Measurements from ENCODE around the gene MMP20. TPM values are rescaled to one million over a fixed set of nuclear protein-coding genes. Genes with fewer than 3 reads are reported as not detected.
A peak's percentile ranks its signal among the peaks of the same experiment; 100 is the strongest.

MMP20 gene
- total RNA-seq, 1 experiment from 2014 or later = not detected

- no peak overlapping the region for H3K23ac ChIP-seq (ENCODE audit: insufficient read length, low read depth, low read length)
- Mint-ChIP-seq H3K4me3 (no peak overlapping the region), H3K36me3 (ENCODE audit: insufficient read depth in 1 of 3, low read depth in 3 of 3) (no peaks in the 10 kb centered on the region; a peak in 1 of 7 replicates), H3K27me3 (ENCODE audit: low read depth) (no peaks in the 10 kb centered on the region), H3K4me1 (peaks cover 8 to 11% of the 10 kb centered on the region in 2 experiments), H3K9me3 (peaks cover 0 to 3% of the 10 kb centered on the region in 2 experiments; a peak in 1 of 5 replicates), H3K27ac (peak overlapping the region in 1 of 3 experiments; percentile 38; a peak in 1 of 7 replicates)
- H3K79me2 ChIP-seq (ENCODE audit: insufficient read depth, low read length) = no peaks in the 10 kb centered on the region
- no peaks in the 10 kb centered on the region for H3K27me3 ChIP-seq (ENCODE audit: insufficient read depth, low read length)
- no peak overlapping the region for H2BK5ac ChIP-seq (ENCODE audit: insufficient read length, low read length)
- no peak for DNase-seq
- no peak overlapping the region for H3K27ac ChIP-seq (ENCODE audit: insufficient read length, low read depth, low read length)
- no peak overlapping the region for H3K4ac ChIP-seq (ENCODE audit: low read depth, low read length)
- H3K79me1 ChIP-seq (ENCODE audit: insufficient read depth, low read depth, low read length, poor library complexity, severe bottlenecking) = no peaks in the 10 kb centered on the region
- no peak overlapping the region for H4K91ac ChIP-seq (ENCODE audit: insufficient read length, low read depth, low read length)
- no peak overlapping the region for H3K4me2 ChIP-seq (ENCODE audit: insufficient read depth, insufficient read length, low read length)
- no peak overlapping the region for H3K18ac ChIP-seq (ENCODE audit: insufficient read length, low read depth, low read length)
- no peak overlapping the region for H2BK120ac ChIP-seq (ENCODE audit: low read depth, low read length, poor library complexity, severe bottlenecking)
- no peaks in the 10 kb centered on the region for H3K4me1 ChIP-seq (ENCODE audit: insufficient read depth, low read length)
- H2AFZ ChIP-seq (ENCODE audit: low read length) = no peak overlapping the region
- H3T11ph ChIP-seq (ENCODE audit: low read length) = no peak overlapping the region
- H2AK5ac ChIP-seq (ENCODE audit: insufficient read length, low read length) = no peak overlapping the region
- no peaks in the 10 kb centered on the region for H3K9me3 ChIP-seq (ENCODE audit: control insufficient read depth, low read depth, low read length)
- H3K14ac ChIP-seq (ENCODE audit: insufficient read depth, low read length) = no peak overlapping the region
- H2BK15ac ChIP-seq (ENCODE audit: low read depth, low read length) = no peak overlapping the region
- H2BK20ac ChIP-seq (ENCODE audit: low read depth, low read length, poor library complexity, severe bottlenecking) = no peak overlapping the region
- H3K23me2 ChIP-seq (ENCODE audit: insufficient read length, low read depth, low read length, poor library complexity, severe bottlenecking) = peaks cover 2% of the 10 kb centered on the region
- TF ChIP-seq, protein P1, sequence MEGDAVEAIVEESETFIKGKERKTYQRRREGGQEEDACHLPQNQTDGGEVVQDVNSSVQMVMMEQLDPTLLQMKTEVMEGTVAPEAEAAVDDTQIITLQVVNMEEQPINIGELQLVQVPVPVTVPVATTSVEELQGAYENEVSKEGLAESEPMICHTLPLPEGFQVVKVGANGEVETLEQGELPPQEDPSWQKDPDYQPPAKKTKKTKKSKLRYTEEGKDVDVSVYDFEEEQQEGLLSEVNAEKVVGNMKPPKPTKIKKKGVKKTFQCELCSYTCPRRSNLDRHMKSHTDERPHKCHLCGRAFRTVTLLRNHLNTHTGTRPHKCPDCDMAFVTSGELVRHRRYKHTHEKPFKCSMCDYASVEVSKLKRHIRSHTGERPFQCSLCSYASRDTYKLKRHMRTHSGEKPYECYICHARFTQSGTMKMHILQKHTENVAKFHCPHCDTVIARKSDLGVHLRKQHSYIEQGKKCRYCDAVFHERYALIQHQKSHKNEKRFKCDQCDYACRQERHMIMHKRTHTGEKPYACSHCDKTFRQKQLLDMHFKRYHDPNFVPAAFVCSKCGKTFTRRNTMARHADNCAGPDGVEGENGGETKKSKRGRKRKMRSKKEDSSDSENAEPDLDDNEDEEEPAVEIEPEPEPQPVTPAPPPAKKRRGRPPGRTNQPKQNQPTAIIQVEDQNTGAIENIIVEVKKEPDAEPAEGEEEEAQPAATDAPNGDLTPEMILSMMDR (conservative IDR thresholded peaks at IDR 0.05) = no peak
- no peak overlapping the region for H2BK12ac ChIP-seq (ENCODE audit: insufficient read length, low read depth, low read length)
- no peak overlapping the region for H4K5ac ChIP-seq (ENCODE audit: insufficient read length, low read depth, low read length)
- WGBS (ENCODE audit: extremely low coverage, insufficient read length, low lambda C conversion rate) = no CpG with 5 or more reads among the region's 6 CpGs
- no peak overlapping the region for H3K56ac ChIP-seq (ENCODE audit: insufficient read length, low read depth, low read length)
- H4K20me1 ChIP-seq (ENCODE audit: control insufficient read depth, insufficient read depth, insufficient read length) = no peaks in the 10 kb centered on the region
- no peak overlapping the region for H3K9ac ChIP-seq (ENCODE audit: extremely low read depth, insufficient read length, low read length)
- H4K8ac ChIP-seq (replicated peaks; ENCODE audit: insufficient read length, low read depth, low read length) = no peak overlapping the region
These were observed 28.6 kb downstream of the MMP20 start for GRCh38 chr11:102596578-102596977.

Measured in H9 (cell line).